A549 (cell line): ENCODE results near the gene RUNX1. TPM values are rescaled to one million over a fixed set of nuclear protein-coding genes. Genes with fewer than 3 reads are reported as not detected.

ENCODE experiments used
- ATAC-seq, 2 experiments: fragments of 200-7000 bp in 1 of 2; fragments of >200 bp in 1 of 2; cut with Nextera tagmentation in 1 of 2; cut with Tn5 transposase in 1 of 2; 3 replicates each; pipeline versions ENCODE4 v1.8.0 to v1.9.1; 2018 to 2020; ENCODE audit warnings: mild to moderate bottlenecking in 1 of 2, moderate library complexity in 1 of 2
- CTCF ChIA-PET: fragments of 300-600 bp; sonication (Branson Sonifier 250); formaldehyde crosslinking; extraction: SDS; loops from one replicate; lab custom pipeline; 2021; ENCODE audit warnings: antibody characterized with exemption, inconsistent platforms; lab: Yijun Ruan, JAX
- POLR2A ChIA-PET: fragments of 350-600 bp; formaldehyde crosslinking; extraction: SDS; loops from one replicate; lab custom pipeline; 2021; ENCODE audit warnings: antibody characterized with exemption, inconsistent platforms; lab: Yijun Ruan, JAX
- DNase-seq, 2 experiments: peaks; one replicate each; pipeline versions ENCODE4 v3.0.0 to v3.0.0-alpha.2; 2011 to 2016; ENCODE audit warnings: low read depth in 1 of 2, low spot score in 1 of 2
- FAIRE-seq: peaks from 2 replicates; lab custom pipeline; 2011; peaks lifted over from hg19 to GRCh38; lab: Jason Lieb, UNC
- H3K27ac ChIP-seq, 2 experiments: fragments of >200 bp; sonication (Bioruptor Twin); formaldehyde crosslinking; 3 replicates each; pipeline ENCODE4 v1.5.1; 2016 to 2017
- H3K4me1 ChIP-seq: fragments of >200 bp; sonication (Bioruptor Twin); formaldehyde crosslinking; 3 replicates; pipeline ENCODE4 v1.6.1; 2016
- H3K4me2 ChIP-seq: fragments of >200 bp; sonication (Bioruptor Twin); formaldehyde crosslinking; 3 replicates; pipeline ENCODE4 v1.6.1; 2016
- H3K4me3 ChIP-seq: fragments of >200 bp; sonication (Bioruptor Twin); formaldehyde crosslinking; 3 replicates; pipeline ENCODE4 v1.5.1; 2016
- H3K9me3 ChIP-seq: fragments of >200 bp; sonication (Bioruptor Twin); formaldehyde crosslinking; 3 replicates; pipeline ENCODE4 v1.6.1; 2016
- CBX2 ChIP-seq: fragments of 200-600 bp; sonication (generic); IDR thresholded peaks from 2 replicates; pipeline ENCODE4 v1.6.1; 2016; ENCODE audit warnings: low read depth, mild to moderate bottlenecking, borderline replicate concordance
- CHD4 ChIP-seq: fragments of 200-600 bp; sonication (generic); IDR thresholded peaks from 2 replicates; pipeline ENCODE4 v1.6.1; 2016; ENCODE audit warnings: antibody characterized with exemption, mild to moderate bottlenecking, borderline replicate concordance
- EHMT2 ChIP-seq: fragments of 200-600 bp; sonication (generic); IDR thresholded peaks from 2 replicates; pipeline ENCODE4 v1.6.1; 2016; ENCODE audit warnings: antibody characterized with exemption, low read depth, mild to moderate bottlenecking, moderate library complexity
- FOXS1 ChIP-seq: fragments of 250-450 bp; sonication (Bioruptor Pico); IDR thresholded peaks from 2 replicates; pipeline ENCODE4 v1.5.0; 2020; ENCODE audit warnings: mild to moderate bottlenecking, moderate library complexity
- GATA3 ChIP-seq: IDR thresholded peaks from 2 replicates; pipeline ENCODE4 v1.6.1; 2012; ENCODE audit warnings: borderline replicate concordance
- HDAC2 ChIP-seq: fragments of 200-600 bp; sonication (generic); IDR thresholded peaks from 2 replicates; pipeline ENCODE4 v1.6.1; 2016
- HES2 ChIP-seq: fragments of >200 bp; sonication (Bioruptor Twin); formaldehyde crosslinking; IDR thresholded peaks from 2 replicates; pipeline ENCODE4 v1.6.1; 2016
- JUN ChIP-seq, 2 experiments: fragments of >200 bp; sonication (Bioruptor Twin); formaldehyde crosslinking; IDR thresholded peaks; 2 replicates in 1 of 2; 3 replicates in 1 of 2; pipeline ENCODE4 v1.6.1; 2016 to 2017
- KDM1A ChIP-seq: fragments of 200-600 bp; sonication (generic); IDR thresholded peaks from 2 replicates; pipeline ENCODE4 v1.6.1; 2016; ENCODE audit warnings: low read depth, mild to moderate bottlenecking
- PBX3 ChIP-seq: IDR thresholded peaks from 2 replicates; pipeline ENCODE4 v1.6.1; 2012
- RNF2 ChIP-seq: fragments of 200-600 bp; sonication (generic); IDR thresholded peaks from 2 replicates; pipeline ENCODE4 v1.6.1; 2016; ENCODE audit warnings: low read depth, mild to moderate bottlenecking, antibody characterized with exemption, moderate library complexity, borderline replicate concordance
- TFCP2L1 ChIP-seq: fragments of 250-450 bp; sonication (Bioruptor Pico); IDR thresholded peaks from 2 replicates; pipeline ENCODE4 v1.5.0; 2021; ENCODE audit warnings: mild to moderate bottlenecking
- USF2 ChIP-seq: fragments of 450-650 bp; IDR thresholded peaks from 2 replicates; pipeline ENCODE4 v1.6.1; 2014; ENCODE audit warnings: antibody characterized with exemption
- ZFP36 ChIP-seq: fragments of 450-650 bp; IDR thresholded peaks from 2 replicates; pipeline ENCODE4 v1.6.1; 2014; ENCODE audit warnings: borderline replicate concordance; ENCODE audit not compliant: partially characterized antibody
- WGBS: methylation state at CpG from one replicate; pipeline ENCODE4 v1.1.6; 2017; ENCODE audit errors: missing lambda C conversion rate; 5-methylcytosine and 5-hydroxymethylcytosine counted together
- polyA plus RNA-seq, 4 experiments: library from polyadenylated mRNA; depleted of rRNA in 3 of 4; stranded (reverse); fragments of >200 nt; fragmentation: RNase III in 1 of 4; extraction: RNeasy Plus Mini Kit Qiagen cat#74134 plus additional on column Dnase treatment in 1 of 4; gene quantifications; 2 replicates in 3 of 4; 3 replicates in 1 of 4; pipeline ENCODE4 v1.2.3, GENCODE V29; 2011 to 2017
- TF ChIP-seq, protein P1 (sequence below): fragments of >200 bp; sonication (Bioruptor Twin); formaldehyde crosslinking; IDR thresholded peaks from 3 replicates; pipeline ENCODE4 v1.5.1; 2016
- TF ChIP-seq, protein P2 (sequence below): fragments of 250-450 bp; sonication (Bioruptor Pico); IDR thresholded peaks from 2 replicates; pipeline ENCODE4 v1.5.0; 2021; ENCODE audit warnings: mild to moderate bottlenecking, moderate library complexity, borderline replicate concordance

RUNX1 gene
- polyA plus RNA-seq, 2 of the 4 experiments (the other 2 are of a cell fraction), result 5.5 TPM

- Histone ChIP-seq H3K27ac (no peak overlapping the region), H3K4me2 (no peak overlapping the region), H3K4me3 (no peak overlapping the region)
- CTCF ChIA-PET, result no interaction called here
- ATAC-seq, result no peak
- no peak for TF ChIP-seq KDM1A
- no peak for TF ChIP-seq ZFP36
- no peak for TF ChIP-seq USF2
- TF ChIP-seq CBX2, result no peak
- TF ChIP-seq CHD4, result no peak
- no peak for TF ChIP-seq GATA3
- TF ChIP-seq HDAC2, result no peak
- no peak for TF ChIP-seq FOXS1 (CRISPR knock-in tag)
- TF ChIP-seq, protein P1, sequence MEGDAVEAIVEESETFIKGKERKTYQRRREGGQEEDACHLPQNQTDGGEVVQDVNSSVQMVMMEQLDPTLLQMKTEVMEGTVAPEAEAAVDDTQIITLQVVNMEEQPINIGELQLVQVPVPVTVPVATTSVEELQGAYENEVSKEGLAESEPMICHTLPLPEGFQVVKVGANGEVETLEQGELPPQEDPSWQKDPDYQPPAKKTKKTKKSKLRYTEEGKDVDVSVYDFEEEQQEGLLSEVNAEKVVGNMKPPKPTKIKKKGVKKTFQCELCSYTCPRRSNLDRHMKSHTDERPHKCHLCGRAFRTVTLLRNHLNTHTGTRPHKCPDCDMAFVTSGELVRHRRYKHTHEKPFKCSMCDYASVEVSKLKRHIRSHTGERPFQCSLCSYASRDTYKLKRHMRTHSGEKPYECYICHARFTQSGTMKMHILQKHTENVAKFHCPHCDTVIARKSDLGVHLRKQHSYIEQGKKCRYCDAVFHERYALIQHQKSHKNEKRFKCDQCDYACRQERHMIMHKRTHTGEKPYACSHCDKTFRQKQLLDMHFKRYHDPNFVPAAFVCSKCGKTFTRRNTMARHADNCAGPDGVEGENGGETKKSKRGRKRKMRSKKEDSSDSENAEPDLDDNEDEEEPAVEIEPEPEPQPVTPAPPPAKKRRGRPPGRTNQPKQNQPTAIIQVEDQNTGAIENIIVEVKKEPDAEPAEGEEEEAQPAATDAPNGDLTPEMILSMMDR, result no peak
- TF ChIP-seq PBX3, result no peak
- no peak for TF ChIP-seq JUN (IDR thresholded peaks at IDR 0.05)
- TF ChIP-seq, protein P2, sequence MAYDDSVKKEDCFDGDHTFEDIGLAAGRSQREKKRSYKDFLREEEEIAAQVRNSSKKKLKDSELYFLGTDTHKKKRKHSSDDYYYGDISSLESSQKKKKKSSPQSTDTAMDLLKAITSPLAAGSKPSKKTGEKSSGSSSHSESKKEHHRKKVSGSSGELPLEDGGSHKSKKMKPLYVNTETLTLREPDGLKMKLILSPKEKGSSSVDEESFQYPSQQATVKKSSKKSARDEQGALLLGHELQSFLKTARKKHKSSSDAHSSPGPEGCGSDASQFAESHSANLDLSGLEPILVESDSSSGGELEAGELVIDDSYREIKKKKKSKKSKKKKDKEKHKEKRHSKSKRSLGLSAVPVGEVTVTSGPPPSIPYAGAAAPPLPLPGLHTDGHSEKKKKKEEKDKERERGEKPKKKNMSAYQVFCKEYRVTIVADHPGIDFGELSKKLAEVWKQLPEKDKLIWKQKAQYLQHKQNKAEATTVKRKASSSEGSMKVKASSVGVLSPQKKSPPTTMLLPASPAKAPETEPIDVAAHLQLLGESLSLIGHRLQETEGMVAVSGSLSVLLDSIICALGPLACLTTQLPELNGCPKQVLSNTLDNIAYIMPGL (CRISPR knock-in tag), result no peak
- no peak for TF ChIP-seq RNF2
- TF ChIP-seq HES2, result no peak
- TF ChIP-seq, all 56 proteins: peak for 0
- POLR2A ChIA-PET, result no interaction called here
- DNase-seq, result no peak
- no peak for FAIRE-seq
- Histone ChIP-seq H3K4me1 (no peaks in the 10 kb centered on the region), H3K9me3 (no peaks in the 10 kb centered on the region)
- WGBS, result 49% methylated on average over 4 of the region's 4 CpGs
Measured at GRCh38 chr21:34944015-34944755, 104.9 kb downstream of the RUNX1 start.

GRCh38 chr21:34942911-34943310 lies 106.2 kb downstream of the RUNX1 start:
- Histone ChIP-seq H3K9me3 (no peaks in the 10 kb centered on the region), H3K27ac (no peak overlapping the region), H3K4me3 (no peak overlapping the region), H3K4me2 (no peak overlapping the region), H3K4me1 (peaks cover 7% of the 10 kb centered on the region; the same call in 2 of the 3 replicates)
- CTCF ChIA-PET, result no interaction called here
- ATAC-seq, result no peak
- TF ChIP-seq CHD4 (no peak), FOXS1 (CRISPR knock-in tag) (no peak), HDAC2 (no peak), TFCP2L1 (CRISPR knock-in tag) (no peak), EHMT2 (no peak), CBX2 (no peak), KDM1A (no peak)
- WGBS, result 73% methylated on average over 7 of the region's 7 CpGs
- POLR2A ChIA-PET, result no interaction called here
- no peak for FAIRE-seq
- no peak for DNase-seq
